Kidney epithelial cell (primary cell): ENCODE measurements around the gene HOGA1. TPM values are rescaled to one million over a fixed set of nuclear protein-coding genes. Genes with fewer than 3 reads are reported as not detected.
"Not testable (repeated sequence)": the region's sequence is repeated elsewhere in the genome, so short reads cannot be mapped to it uniquely, and the experiment has no call there.

Source experiments
- DNase-seq: peaks from one replicate; pipeline ENCODE4 v3.0.0-alpha.2; 2010; ENCODE audit warnings: low read depth
- H3K27me3 ChIP-seq: 2 replicates; pipeline ENCODE4 v1.6.0; 2011; ENCODE audit warnings: low read length; ENCODE audit not compliant: control insufficient read depth, insufficient read depth
- H3K36me3 ChIP-seq: 2 replicates; pipeline ENCODE4 v1.5.1; 2011; ENCODE audit warnings: low read length; ENCODE audit not compliant: control insufficient read depth, insufficient read depth
- H3K4me3 ChIP-seq: 2 replicates; pipeline ENCODE4 v1.5.1; 2011; ENCODE audit warnings: low read depth, mild to moderate bottlenecking, control low read depth, low read length
- CTCF ChIP-seq: IDR thresholded peaks from 2 replicates; pipeline ENCODE4 v1.5.1; 2011; ENCODE audit warnings: mild to moderate bottlenecking, moderate library complexity, low read length, control low read depth, inconsistent platforms; ENCODE audit not compliant: insufficient read depth, poor library complexity, severe bottlenecking
- total RNA-seq: library from RNA; depleted of rRNA; stranded (reverse); fragments of >200 nt; gene quantifications from 2 replicates; pipeline ENCODE4 v1.2.3, GENCODE V29; 2015

The HOGA1 gene
- total RNA-seq, 1 donor from 2014 or later, result 3.4 TPM

- Histone ChIP-seq H3K27me3 (no peaks in the 10 kb centered on the region), H3K4me3 (no peak overlapping the region), H3K36me3 (peaks cover 1% of the 10 kb centered on the region)
- no peak for DNase-seq
- TF ChIP-seq CTCF, result no peak
Measured at GRCh38 chr10:97575127-97575668, 9.0 kb upstream of the HOGA1 start.

- H3K4me3 ChIP-seq, H3K36me3 ChIP-seq, DNase-seq, H3K27me3 ChIP-seq: not testable (repeated sequence)
Measured at GRCh38 chr10:97576487-97576886, 7.7 kb upstream of the HOGA1 start.

- no peak for TF ChIP-seq CTCF
- Histone ChIP-seq H3K36me3 (no peaks in the 10 kb centered on the region), H3K4me3 (no peak overlapping the region), H3K27me3 (no peaks in the 10 kb centered on the region)
- DNase-seq, result no peak
Measured at GRCh38 chr10:97577701-97578100, 6.5 kb upstream of the HOGA1 start.

- no peak for TF ChIP-seq CTCF
- Histone ChIP-seq H3K36me3 (no peaks in the 10 kb centered on the region), H3K27me3 (no peaks in the 10 kb centered on the region), H3K4me3 (no peak overlapping the region)
- DNase-seq, result no peak
Measured at GRCh38 chr10:97578171-97578844, 5.9 kb upstream of the HOGA1 start.

GRCh38 chr10:97580421-97581367 is 3.5 kb upstream of the HOGA1 start:
- Histone ChIP-seq H3K4me3 (no peak overlapping the region), H3K36me3 (no peaks in the 10 kb centered on the region), H3K27me3 (no peaks in the 10 kb centered on the region)
- no peak for DNase-seq
- no peak for TF ChIP-seq CTCF

GRCh38 chr10:97582169-97582568 is 2.0 kb upstream of the HOGA1 start:
- H3K27me3 ChIP-seq, result no peaks in the 10 kb centered on the region
- H3K4me3 ChIP-seq, result no peak overlapping the region
- H3K36me3 ChIP-seq, result no peaks in the 10 kb centered on the region
- TF ChIP-seq CTCF, result no peak
- no peak for DNase-seq
